WERI-Rb-1 (cell line): ENCODE results near the gene SEMA3A.

ENCODE experiments used
- DNase-seq: peaks from one replicate; pipeline ENCODE4 v3.0.0-alpha.2; 2020
- H3K27ac ChIP-seq: fragments of 250-450 bp; sonication (Bioruptor Pico); 2 replicates; pipeline ENCODE4 v1.5.1; 2020; ENCODE audit warnings: mild to moderate bottlenecking, moderate library complexity
- H3K27me3 ChIP-seq: fragments of 250-450 bp; sonication (Bioruptor Pico); 2 replicates; pipeline ENCODE4 v1.5.1; 2021; ENCODE audit warnings: mild to moderate bottlenecking, low read depth, moderate library complexity; ENCODE audit not compliant: insufficient read depth, severe bottlenecking
- H3K36me3 ChIP-seq: fragments of 250-450 bp; sonication (Bioruptor Pico); 2 replicates; pipeline ENCODE4 v1.5.1; 2020; ENCODE audit warnings: mild to moderate bottlenecking, moderate library complexity
- H3K4me3 ChIP-seq: 2 replicates; pipeline ENCODE4 v1.5.1; 2011; ENCODE audit warnings: low read depth, mild to moderate bottlenecking, control low read depth, low read length
- H3K9me3 ChIP-seq: fragments of 250-450 bp; sonication (Bioruptor Pico); 2 replicates; pipeline ENCODE4 v1.5.1; 2021; ENCODE audit warnings: mild to moderate bottlenecking, moderate library complexity; ENCODE audit not compliant: severe bottlenecking
- CTCF ChIP-seq: IDR thresholded peaks from 2 replicates; pipeline ENCODE4 v1.5.1; 2011; ENCODE audit warnings: low read depth, mild to moderate bottlenecking, control low read depth, inconsistent platforms, low read length

Gene SEMA3A

GRCh38 chr7:84123965-84124547 lies 70.5 kb downstream of the SEMA3A start:
- Histone ChIP-seq H3K27ac (no peak overlapping the region), H3K36me3 (no peaks in the 10 kb centered on the region), H3K4me3 (no peak overlapping the region), H3K9me3 (no peaks in the 10 kb centered on the region), H3K27me3 (no peaks in the 10 kb centered on the region)
- no peak for TF ChIP-seq CTCF
- DNase-seq = no peak

- no peak for DNase-seq
- Histone ChIP-seq H3K9me3 (no peaks in the 10 kb centered on the region), H3K27me3 (no peaks in the 10 kb centered on the region), H3K4me3 (no peak overlapping the region), H3K27ac (no peak overlapping the region), H3K36me3 (no peaks in the 10 kb centered on the region)
- no peak for TF ChIP-seq CTCF
Measured at GRCh38 chr7:84122582-84123360, 71.8 kb downstream of the SEMA3A start.

- no peak for TF ChIP-seq CTCF
- H3K27ac ChIP-seq = no peak overlapping the region
- no peaks in the 10 kb centered on the region for H3K36me3 ChIP-seq
- DNase-seq = no peak
- H3K27me3 ChIP-seq = no peaks in the 10 kb centered on the region
- H3K9me3 ChIP-seq = no peaks in the 10 kb centered on the region
- no peak overlapping the region for H3K4me3 ChIP-seq
Measured at GRCh38 chr7:84117304-84117703, 77.3 kb downstream of the SEMA3A start.

GRCh38 chr7:84113906-84114850 lies 80.4 kb downstream of the SEMA3A start:
- Histone ChIP-seq H3K9me3 (no peaks in the 10 kb centered on the region), H3K36me3 (no peaks in the 10 kb centered on the region), H3K4me3 (no peak overlapping the region), H3K27me3 (no peaks in the 10 kb centered on the region), H3K27ac (no peak overlapping the region)
- TF ChIP-seq CTCF = no peak
- no peak for DNase-seq

GRCh38 chr7:84113286-84113685 lies 81.3 kb downstream of the SEMA3A start:
- Histone ChIP-seq H3K4me3 (no peak overlapping the region), H3K27ac (no peak overlapping the region), H3K36me3 (no peaks in the 10 kb centered on the region), H3K9me3 (no peaks in the 10 kb centered on the region), H3K27me3 (no peaks in the 10 kb centered on the region)
- no peak for DNase-seq
- no peak for TF ChIP-seq CTCF
